ENCODE data around the gene CLEC16A.

The CLEC16A gene

GRCh38 chr16:11104168-11105037, 160.0 kb downstream of the CLEC16A start:
- H3K27ac ChIP-seq, result no peak overlapping the region
- TF ChIP-seq, protein P1, sequence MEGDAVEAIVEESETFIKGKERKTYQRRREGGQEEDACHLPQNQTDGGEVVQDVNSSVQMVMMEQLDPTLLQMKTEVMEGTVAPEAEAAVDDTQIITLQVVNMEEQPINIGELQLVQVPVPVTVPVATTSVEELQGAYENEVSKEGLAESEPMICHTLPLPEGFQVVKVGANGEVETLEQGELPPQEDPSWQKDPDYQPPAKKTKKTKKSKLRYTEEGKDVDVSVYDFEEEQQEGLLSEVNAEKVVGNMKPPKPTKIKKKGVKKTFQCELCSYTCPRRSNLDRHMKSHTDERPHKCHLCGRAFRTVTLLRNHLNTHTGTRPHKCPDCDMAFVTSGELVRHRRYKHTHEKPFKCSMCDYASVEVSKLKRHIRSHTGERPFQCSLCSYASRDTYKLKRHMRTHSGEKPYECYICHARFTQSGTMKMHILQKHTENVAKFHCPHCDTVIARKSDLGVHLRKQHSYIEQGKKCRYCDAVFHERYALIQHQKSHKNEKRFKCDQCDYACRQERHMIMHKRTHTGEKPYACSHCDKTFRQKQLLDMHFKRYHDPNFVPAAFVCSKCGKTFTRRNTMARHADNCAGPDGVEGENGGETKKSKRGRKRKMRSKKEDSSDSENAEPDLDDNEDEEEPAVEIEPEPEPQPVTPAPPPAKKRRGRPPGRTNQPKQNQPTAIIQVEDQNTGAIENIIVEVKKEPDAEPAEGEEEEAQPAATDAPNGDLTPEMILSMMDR (conservative IDR thresholded peaks at IDR 0.05), result no peak

DNA sequence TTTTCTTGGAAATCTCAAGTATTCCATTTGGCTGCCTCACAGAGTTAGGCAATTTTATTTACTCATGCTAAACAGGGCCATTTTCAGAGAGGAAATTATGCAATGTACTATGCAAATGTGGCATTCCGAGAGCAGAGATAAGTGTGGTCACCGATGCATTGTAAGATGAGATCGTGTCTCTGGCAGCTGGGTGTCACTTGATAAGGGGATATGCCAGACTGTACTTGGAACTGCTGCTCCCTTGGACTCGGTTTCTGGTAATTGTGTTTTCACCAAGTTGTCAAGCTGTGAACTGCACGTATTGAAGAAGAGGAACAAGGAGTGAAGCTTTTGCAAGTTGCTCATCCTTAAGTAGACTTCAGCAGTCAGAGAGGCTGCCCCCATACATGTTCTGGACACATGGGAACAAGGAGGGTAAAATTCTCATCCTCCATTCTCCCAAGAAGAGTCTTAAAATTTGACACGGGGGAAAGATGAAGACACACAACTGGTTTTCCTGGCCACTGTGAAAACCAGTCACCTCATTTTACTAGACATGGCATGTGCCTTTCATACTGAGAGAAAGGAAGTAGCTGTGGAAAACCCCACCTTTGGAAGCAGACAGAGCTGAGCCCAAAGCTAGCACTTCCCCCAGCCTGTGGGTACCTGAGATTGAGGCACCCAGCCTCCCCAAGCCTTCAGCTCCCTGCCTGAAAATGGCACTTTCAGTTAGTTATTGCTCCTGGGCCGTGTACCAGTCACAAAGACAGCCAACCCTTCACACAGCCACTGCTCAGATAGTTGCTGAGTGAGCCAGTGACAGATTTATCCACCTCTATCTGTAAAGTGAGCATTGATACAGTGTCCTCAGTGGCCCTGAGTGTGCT, 160.9 kb downstream of the CLEC16A start:
- TF ChIP-seq, protein P1 (conservative IDR thresholded peaks at IDR 0.05), result no peak
- no peak overlapping the region for H3K27ac ChIP-seq

DNA sequence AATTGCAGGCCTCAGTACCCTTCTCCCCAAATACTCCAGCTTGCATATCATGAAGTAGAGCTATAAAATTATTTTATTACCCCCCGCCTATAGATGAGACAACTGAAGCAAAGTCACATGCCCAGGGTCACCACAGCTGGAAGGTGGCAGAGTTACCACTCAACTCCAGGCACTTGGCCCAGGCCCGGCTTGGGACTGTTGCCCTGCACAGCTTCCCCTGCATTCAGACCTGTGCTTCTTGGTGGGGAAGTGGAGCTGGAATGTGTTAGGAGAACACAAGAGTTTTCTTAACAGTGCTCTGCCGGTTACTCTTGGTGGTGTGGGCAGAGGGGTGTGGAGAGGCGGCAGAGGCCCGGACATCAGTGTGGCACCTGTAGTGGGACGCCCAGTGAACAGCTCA, 162.4 kb downstream of the CLEC16A start:
- TF ChIP-seq, protein P1 (conservative IDR thresholded peaks at IDR 0.05), result no peak
- H3K27ac ChIP-seq, result no peak overlapping the region

DNA sequence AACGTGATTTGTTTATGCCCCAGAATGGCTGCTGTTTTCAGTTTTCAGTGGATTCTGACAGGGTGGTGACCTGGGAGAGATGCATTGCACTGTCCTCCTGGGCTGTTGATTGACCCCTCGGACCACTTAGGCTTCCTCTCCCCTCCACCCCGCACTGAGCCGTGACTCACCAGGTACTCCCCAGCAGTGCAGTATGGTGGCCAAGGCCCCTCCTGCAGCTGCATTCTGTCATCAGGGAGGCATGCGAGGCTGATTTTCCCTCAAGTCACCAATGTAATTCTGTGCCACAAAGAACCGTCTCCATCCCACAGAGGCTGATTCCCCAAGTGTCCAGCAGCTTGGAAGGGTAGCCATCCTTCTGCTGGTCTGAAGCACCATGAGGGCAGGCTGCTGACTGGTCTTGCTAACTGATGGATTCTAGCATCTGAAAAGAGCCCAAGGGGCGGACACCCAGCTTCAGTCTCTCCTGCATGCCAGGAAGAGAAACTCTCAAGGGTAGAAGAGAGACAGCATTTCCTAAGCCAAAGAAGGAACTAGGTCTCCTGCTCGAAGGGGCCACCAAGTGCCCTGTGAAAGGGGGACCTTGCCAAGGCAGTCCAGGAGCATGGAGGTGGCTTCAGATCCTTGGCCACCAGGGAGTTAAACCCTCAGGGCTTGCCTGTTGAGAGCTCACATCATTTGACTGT, 163.6 kb downstream of the CLEC16A start:
- TF ChIP-seq, protein P1 (conservative IDR thresholded peaks at IDR 0.05), result no peak

GRCh38 chr16:11108466-11108805, 164.1 kb downstream of the CLEC16A start:
- H3K27ac ChIP-seq, result no peak overlapping the region
- TF ChIP-seq, protein P1 (conservative IDR thresholded peaks at IDR 0.05), result no peak

More for the DNA sequence above, 163.6 kb downstream of the CLEC16A start:
- no peak overlapping the region for H3K27ac ChIP-seq

DNA sequence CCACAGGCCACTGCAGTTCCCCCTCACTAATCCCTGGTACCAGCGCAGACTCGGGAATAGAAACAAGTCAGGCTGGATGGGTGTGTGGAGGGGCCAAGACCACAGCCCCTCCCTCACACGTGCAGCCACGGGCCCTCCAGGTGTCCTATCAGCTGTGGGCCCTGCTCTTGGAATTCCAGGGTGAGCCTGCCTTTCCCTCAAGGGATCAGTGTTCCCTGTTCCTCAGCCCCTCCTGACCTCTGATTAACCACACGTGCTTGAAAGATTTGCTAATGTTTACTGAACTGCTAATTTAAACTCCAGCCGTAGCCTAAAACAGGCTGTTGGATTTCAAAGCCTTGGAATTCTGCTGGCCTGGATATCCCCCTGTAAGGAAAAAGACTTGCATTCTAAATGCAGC, 165.2 kb downstream of the CLEC16A start:
- TF ChIP-seq, protein P1 (conservative IDR thresholded peaks at IDR 0.05), result no peak
- H3K27ac ChIP-seq, result no peak overlapping the region

- TF ChIP-seq, protein P1 (conservative IDR thresholded peaks at IDR 0.05), result no peak
- no peak overlapping the region for H3K27ac ChIP-seq
These were observed 166.8 kb downstream of the CLEC16A start for GRCh38 chr16:11111150-11111549.
